Measurements from ENCODE around the gene PLA2G4A.

- TF ChIP-seq CTCF (conservative IDR thresholded peaks at IDR 0.05; ENCODE audit: low read length) = no peak
- no peak for TF ChIP-seq EZH2phosphoT487 (IDR thresholded peaks at IDR 0.05; ENCODE audit: borderline replicate concordance)
Measured at GRCh38 chr1:186849826-186850225, 21.1 kb downstream of the PLA2G4A start.

All from Loucy (cell line).